DOHH2 (cell line): ENCODE results near the gene DYNC1I2.

Source experiments
- H3F3A ChIP-seq: fragments of 200-600 bp; sonication (generic), shearing (Covaris generic); 2 replicates; pipeline ENCODE4 v1.6.0; 2016; ENCODE audit warnings: antibody characterized with exemption, mild to moderate bottlenecking; ENCODE audit not compliant: control insufficient read depth, insufficient read depth
- H3K27ac ChIP-seq: fragments of 200-600 bp; sonication (generic); 2 replicates; pipeline ENCODE4 v1.5.1; 2014; ENCODE audit warnings: low read depth, mild to moderate bottlenecking, low read length, moderate library complexity
- H3K27me3 ChIP-seq: fragments of 200-600 bp; sonication (generic); 2 replicates; pipeline ENCODE4 v1.6.1; 2014; ENCODE audit warnings: mild to moderate bottlenecking, low read length, mixed read lengths; ENCODE audit not compliant: control insufficient read depth
- H3K36me3 ChIP-seq: fragments of 200-600 bp; sonication (generic); 2 replicates; pipeline ENCODE4 v1.6.1; 2014; ENCODE audit warnings: mild to moderate bottlenecking, low read length, moderate library complexity, mixed read lengths; ENCODE audit not compliant: control insufficient read depth
- H3K4me1 ChIP-seq: fragments of 200-600 bp; sonication (generic); 2 replicates; pipeline ENCODE4 v1.6.1; 2014; ENCODE audit warnings: mild to moderate bottlenecking, low read length, mixed read lengths; ENCODE audit not compliant: control insufficient read depth
- H3K4me2 ChIP-seq: fragments of 200-600 bp; sonication (generic); 2 replicates; pipeline ENCODE4 v1.6.0; 2014; ENCODE audit warnings: mild to moderate bottlenecking, low read length, moderate library complexity
- H3K4me3 ChIP-seq: fragments of 200-600 bp; sonication (generic); 2 replicates; pipeline ENCODE4 v1.5.1; 2014; ENCODE audit warnings: mild to moderate bottlenecking, low read length, mixed read lengths
- H3K79me2 ChIP-seq: fragments of 200-600 bp; sonication (generic); 2 replicates; pipeline ENCODE4 v1.6.1; 2014; ENCODE audit warnings: mild to moderate bottlenecking, low read length, mixed read lengths; ENCODE audit not compliant: control insufficient read depth
- H3K9me2 ChIP-seq: fragments of 200-600 bp; sonication (generic); replicated peaks from 2 replicates; pipeline ENCODE4 v1.6.1; 2014; ENCODE audit warnings: mild to moderate bottlenecking, low read length, mixed read lengths; ENCODE audit not compliant: control insufficient read depth
- H3K9me3 ChIP-seq: fragments of 200-600 bp; sonication (generic); 2 replicates; pipeline ENCODE4 v1.6.1; 2014; ENCODE audit warnings: antibody characterized with exemption, low read length, mixed read lengths; ENCODE audit not compliant: control insufficient read depth, insufficient read depth
- H4K20me1 ChIP-seq: fragments of 200-600 bp; sonication (generic); 2 replicates; pipeline ENCODE4 v1.6.0; 2014; ENCODE audit warnings: low read depth, mild to moderate bottlenecking, antibody characterized with exemption, low read length, moderate library complexity; ENCODE audit not compliant: control insufficient read depth, insufficient read depth
- CTCF ChIP-seq: fragments of 200-600 bp; sonication (generic); IDR thresholded peaks from one replicate; pipeline ENCODE4 v1.5.1; 2014; ENCODE audit warnings: antibody characterized with exemption, mild to moderate bottlenecking, low read depth, low read length; ENCODE audit not compliant: poor library complexity, severe bottlenecking
- EZH2phosphoT487 ChIP-seq: fragments of 200-600 bp; sonication (generic); IDR thresholded peaks from 2 replicates; pipeline ENCODE4 v1.6.1; 2017; ENCODE audit warnings: borderline replicate concordance, mild to moderate bottlenecking, antibody characterized with exemption, low read length, moderate library complexity, mixed read lengths

Gene DYNC1I2

DNA sequence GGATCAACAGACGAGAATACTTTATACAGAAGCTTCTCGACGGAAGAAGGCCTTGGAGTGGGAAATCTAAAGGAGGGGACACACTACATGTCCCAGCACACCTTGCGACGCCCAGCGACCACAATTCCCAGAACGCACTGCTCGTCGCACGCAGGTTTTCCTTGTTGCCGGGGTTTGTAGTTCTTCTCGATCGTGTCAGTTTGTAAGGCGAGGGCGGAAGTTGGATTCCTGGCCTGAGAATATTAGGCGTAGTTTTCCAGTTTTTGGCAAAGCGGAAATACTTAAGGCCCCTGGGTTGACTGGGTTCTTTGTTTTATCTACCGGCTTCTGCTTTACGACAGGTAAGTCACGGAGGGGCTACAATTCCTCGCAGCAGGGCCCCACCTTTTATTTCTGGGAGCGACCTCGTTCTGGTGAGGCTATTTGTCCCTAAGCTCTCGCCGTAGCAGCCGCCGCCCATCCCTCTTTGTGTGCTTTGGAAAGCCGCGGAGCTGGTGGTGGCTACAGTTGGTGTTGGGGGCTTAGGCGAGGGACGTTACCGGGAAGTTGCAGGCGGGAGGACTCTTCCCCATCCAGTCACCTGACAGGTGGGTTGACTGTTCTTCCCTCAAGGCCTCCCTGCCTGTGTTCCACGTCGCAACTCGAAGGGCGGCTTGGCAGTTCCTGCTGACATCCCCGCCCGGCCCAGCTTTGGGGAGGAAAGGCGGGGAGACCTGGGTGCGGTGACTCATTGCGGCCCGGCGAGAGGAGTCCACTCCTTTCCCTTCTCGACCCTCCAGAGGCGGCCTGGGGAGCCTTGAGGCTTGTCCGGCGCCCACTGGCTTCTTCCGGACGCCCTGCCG, at the start of gene DYNC1I2:
TSS of gene DYNC1I2 (plus strand) at position 183 of the 842 bp plus-strand sequence. CDS start 2,687 bp downstream, outside the sequence.
- H3K36me3 ChIP-seq, result peaks cover 24% of the 10 kb centered on the region
- H3K79me2 ChIP-seq, result peaks cover 31% of the 10 kb centered on the region
- TF ChIP-seq CTCF (no peak), EZH2phosphoT487 (no peak)
- peak within 1 kb of the TSS; percentile 93 for H3K4me3 ChIP-seq
- H3K4me2 ChIP-seq, result peak within 1 kb of the TSS; percentile 79
- H4K20me1 ChIP-seq, result no peaks in the 10 kb centered on the region
- peak within 1 kb of the TSS; percentile 31; the same call in 1 of the 2 replicates for H3K27ac ChIP-seq
- peaks cover 11% of the 10 kb centered on the region for H3K27me3 ChIP-seq
- no peaks in the 10 kb centered on the region for H3F3A ChIP-seq
- H3K4me1 ChIP-seq, result peaks cover 13% of the 10 kb centered on the region
- H3K9me3 ChIP-seq, result no peaks in the 10 kb centered on the region
- H3K9me2 ChIP-seq, result no peaks in the 10 kb centered on the region

- Histone ChIP-seq H3K27ac (no peak overlapping the region), H3K9me2 (no peaks in the 10 kb centered on the region), H3K4me2 (no peak overlapping the region), H3K79me2 (no peaks in the 10 kb centered on the region), H3K4me1 (peaks cover 12% of the 10 kb centered on the region), H3F3A (no peaks in the 10 kb centered on the region), H3K4me3 (no peak overlapping the region), H3K36me3 (no peaks in the 10 kb centered on the region), H3K9me3 (no peaks in the 10 kb centered on the region), H4K20me1 (no peaks in the 10 kb centered on the region), H3K27me3 (no peaks in the 10 kb centered on the region)
- TF ChIP-seq EZH2phosphoT487, result no peak
- no peak for TF ChIP-seq CTCF
These were observed 35.4 kb upstream of the DYNC1I2 start for GRCh38 chr2:171651667-171652415.

GRCh38 chr2:171652416-171652785, 34.9 kb upstream of the DYNC1I2 start:
- no peaks in the 10 kb centered on the region for H3K9me3 ChIP-seq
- H3K27ac ChIP-seq, result no peak overlapping the region
- TF ChIP-seq EZH2phosphoT487, result no peak
- no peak for TF ChIP-seq CTCF
- no peaks in the 10 kb centered on the region for H3K9me2 ChIP-seq
- no peaks in the 10 kb centered on the region for H3K79me2 ChIP-seq
- no peaks in the 10 kb centered on the region for H3K36me3 ChIP-seq
- H3K27me3 ChIP-seq, result no peaks in the 10 kb centered on the region
- H3F3A ChIP-seq, result no peaks in the 10 kb centered on the region
- H3K4me1 ChIP-seq, result peaks cover 12% of the 10 kb centered on the region
- H3K4me2 ChIP-seq, result no peak overlapping the region
- no peak overlapping the region for H3K4me3 ChIP-seq
- H4K20me1 ChIP-seq, result no peaks in the 10 kb centered on the region
